PC-3 (cell line): ENCODE measurements around the gene EIF4A3.

Experiments used
- EZH2 ChIP-seq: fragments of 300-600 bp; sonication (generic); IDR thresholded peaks from one replicate; pipeline ENCODE4 v1.6.1; 2017; ENCODE audit warnings: antibody characterized with exemption, mild to moderate bottlenecking, low read length; ENCODE audit not compliant: unreplicated experiment
- EZH2phosphoT487 ChIP-seq: fragments of 300-600 bp; sonication (generic); IDR thresholded peaks from 2 replicates; pipeline ENCODE4 v1.6.1; 2018; ENCODE audit warnings: mild to moderate bottlenecking, antibody characterized with exemption, low read length, borderline replicate concordance
- TF ChIP-seq, protein P1 (sequence below): fragments of 300-600 bp; sonication (generic); conservative IDR thresholded peaks from 2 replicates; pipeline ENCODE4 v1.5.1; 2017; ENCODE audit warnings: antibody characterized with exemption, low read depth, mild to moderate bottlenecking, low read length

DNA sequence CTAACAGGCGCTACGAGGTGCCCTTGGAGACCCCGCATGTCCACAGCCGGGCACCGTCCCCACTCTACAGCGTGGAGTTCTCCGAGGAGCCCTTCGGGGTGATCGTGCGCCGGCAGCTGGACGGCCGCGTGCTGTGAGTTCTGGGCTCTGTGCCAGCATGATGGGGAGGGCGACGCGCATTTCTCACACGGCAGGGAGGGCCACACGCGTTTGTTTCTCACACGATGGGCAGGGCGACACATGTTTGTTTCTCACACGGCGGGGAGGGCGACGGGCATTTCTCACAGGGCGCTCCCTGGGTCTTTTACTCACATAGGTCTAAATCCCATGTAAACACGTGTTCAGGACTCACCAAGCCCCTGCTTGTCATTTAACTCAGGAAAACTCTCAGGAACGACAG lies 41.2 kb downstream of the EIF4A3 start:
- TF ChIP-seq, protein P1, sequence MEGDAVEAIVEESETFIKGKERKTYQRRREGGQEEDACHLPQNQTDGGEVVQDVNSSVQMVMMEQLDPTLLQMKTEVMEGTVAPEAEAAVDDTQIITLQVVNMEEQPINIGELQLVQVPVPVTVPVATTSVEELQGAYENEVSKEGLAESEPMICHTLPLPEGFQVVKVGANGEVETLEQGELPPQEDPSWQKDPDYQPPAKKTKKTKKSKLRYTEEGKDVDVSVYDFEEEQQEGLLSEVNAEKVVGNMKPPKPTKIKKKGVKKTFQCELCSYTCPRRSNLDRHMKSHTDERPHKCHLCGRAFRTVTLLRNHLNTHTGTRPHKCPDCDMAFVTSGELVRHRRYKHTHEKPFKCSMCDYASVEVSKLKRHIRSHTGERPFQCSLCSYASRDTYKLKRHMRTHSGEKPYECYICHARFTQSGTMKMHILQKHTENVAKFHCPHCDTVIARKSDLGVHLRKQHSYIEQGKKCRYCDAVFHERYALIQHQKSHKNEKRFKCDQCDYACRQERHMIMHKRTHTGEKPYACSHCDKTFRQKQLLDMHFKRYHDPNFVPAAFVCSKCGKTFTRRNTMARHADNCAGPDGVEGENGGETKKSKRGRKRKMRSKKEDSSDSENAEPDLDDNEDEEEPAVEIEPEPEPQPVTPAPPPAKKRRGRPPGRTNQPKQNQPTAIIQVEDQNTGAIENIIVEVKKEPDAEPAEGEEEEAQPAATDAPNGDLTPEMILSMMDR: no peak
- no peak for TF ChIP-seq EZH2
- TF ChIP-seq EZH2phosphoT487: no peak
